HG02642 (cell line): ENCODE data around the gene PRADC1.

Experiments
- ATAC-seq: cut with Tn5 transposase; IDR thresholded peaks from one replicate; pipeline ENCODE4 v1.9.1; 2021; ENCODE audit warnings: mild to moderate bottlenecking; ENCODE audit not compliant: unreplicated experiment, poor library complexity

Gene PRADC1

GRCh38 chr2:73259276-73259675 is 26.2 kb upstream of the PRADC1 start:
- no peak for ATAC-seq

GRCh38 chr2:73258913-73259215 is 25.8 kb upstream of the PRADC1 start:
- ATAC-seq, result no peak

- ATAC-seq, result no peak
Observed at GRCh38 chr2:73258186-73258912, 25.3 kb upstream of the PRADC1 start.

- no peak for ATAC-seq
Observed at GRCh38 chr2:73257425-73258125, 24.5 kb upstream of the PRADC1 start.

GRCh38 chr2:73257021-73257420 is 24.0 kb upstream of the PRADC1 start:
- ATAC-seq, result no peak

DNA sequence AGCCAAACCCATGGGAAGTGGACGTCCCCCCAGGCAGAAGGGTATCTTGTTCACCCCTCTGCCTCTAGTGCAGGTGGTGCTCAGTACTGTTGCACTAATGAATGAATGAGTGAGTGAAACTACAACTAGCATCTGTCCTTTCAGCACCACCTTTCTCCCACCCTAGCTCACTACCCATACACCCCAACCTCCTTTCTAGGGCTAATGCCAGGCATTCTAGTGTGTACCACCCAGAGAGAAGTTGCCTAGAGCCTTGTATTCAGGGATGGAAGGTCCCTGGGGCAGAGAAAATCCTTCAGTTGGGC is 23.5 kb upstream of the PRADC1 start:
- no peak for ATAC-seq

DNA sequence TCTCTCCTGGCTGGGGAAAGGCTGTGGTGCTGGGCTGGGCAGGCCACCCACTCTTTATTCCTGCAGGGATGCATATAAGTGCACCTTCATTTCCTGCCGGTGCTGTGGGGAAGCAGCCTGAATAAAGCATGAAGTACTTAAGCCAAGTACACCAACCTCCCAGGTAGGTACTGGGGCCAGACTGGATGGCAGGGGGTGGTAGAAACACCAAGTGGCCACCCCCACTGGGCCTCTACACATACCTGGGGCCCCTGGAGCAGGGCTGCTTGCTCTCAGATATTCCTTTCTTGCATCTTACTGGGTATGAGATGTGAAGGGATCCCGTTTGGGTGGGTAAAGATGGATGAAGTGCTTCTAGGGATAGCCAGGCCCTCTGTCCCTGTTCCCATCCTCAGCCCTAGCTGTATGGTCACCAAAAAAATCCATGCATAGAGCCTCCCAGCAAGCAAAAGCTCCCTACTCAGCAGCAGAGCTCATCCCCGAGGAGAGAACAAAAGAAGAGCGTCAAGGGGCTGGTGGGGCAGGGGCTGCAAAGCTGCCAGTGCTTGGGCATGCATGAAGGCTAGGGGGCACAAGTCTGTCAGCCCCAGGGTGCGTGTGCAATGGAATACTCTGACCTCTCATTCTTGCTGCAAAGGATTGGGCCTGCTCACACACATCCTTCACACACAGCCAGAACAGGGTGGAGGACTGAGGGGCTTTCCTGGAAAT is 23.0 kb upstream of the PRADC1 start:
- ATAC-seq, result no peak

- no peak for ATAC-seq
Observed at GRCh38 chr2:73255007-73255644, 22.1 kb upstream of the PRADC1 start.

DNA sequence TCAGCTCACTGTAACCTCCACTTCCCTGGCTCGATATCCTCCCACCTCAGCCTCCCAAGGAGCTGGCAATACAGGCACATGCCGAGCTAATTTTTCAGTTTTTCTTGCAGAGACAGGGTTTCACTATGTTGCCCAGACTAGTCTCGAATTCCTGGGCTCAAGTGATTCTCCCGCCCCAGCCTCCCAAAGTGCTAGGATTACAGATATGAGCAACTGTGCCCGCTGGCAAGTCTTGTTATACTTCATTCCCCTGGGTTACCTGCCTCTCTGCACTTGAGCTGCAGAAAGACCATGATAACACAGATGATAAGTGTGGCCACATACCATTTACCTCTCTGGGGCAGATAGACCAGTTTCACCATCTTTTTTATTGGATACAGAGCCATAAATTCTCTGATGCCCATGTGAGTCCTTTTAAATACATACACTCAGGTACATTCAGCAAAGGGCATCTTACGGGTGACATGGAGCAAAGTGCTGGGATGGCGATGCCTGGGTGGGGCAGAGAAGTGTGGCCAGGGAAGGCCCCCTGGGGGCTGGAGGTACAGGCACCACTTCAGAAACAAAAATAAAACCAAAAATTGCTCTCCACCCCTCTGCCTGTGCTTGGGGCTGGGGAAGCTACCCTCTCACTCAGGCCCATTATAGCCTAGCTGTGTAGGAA is 21.4 kb upstream of the PRADC1 start:
- no peak for ATAC-seq

DNA sequence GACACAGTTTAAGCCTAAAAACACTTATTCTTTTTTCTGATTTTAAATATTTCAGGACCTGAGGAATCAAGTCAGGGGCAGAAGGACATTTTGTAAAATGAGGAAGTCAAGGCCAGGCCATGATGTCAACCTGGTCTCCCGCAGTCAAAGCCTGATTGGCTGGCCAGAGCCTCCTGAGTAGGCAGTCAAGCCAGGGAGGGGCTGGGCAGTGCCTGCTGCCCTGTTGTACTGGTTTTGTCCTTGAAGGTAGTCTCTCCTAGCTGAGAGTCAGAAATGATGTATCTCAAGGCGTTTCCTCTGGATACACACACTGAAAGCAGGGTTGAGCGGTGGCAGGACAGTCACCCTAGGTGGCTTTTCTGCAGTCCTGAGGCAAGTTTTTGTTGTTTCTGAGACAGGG is 20.9 kb upstream of the PRADC1 start:
- ATAC-seq, result no peak

DNA sequence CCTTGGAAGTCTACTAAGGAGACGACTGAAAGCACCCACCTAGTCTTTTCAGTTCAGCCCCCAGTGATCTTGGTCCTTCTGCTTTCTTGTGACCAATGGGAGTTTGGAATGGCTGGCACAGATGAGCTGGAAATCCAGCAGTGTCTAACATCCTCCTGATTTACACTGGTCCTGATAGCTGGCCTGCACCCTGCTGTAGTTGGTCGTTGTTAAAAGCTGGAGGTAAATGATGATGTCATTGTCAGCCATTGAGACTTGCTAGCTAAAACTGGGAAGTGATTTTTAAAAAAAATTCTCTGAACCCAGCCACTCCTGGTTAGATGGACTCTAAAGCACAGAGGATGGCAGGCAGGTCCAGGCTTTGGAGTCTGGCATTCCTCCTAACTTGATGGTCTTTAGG is 20.4 kb upstream of the PRADC1 start:
- ATAC-seq, result no peak

- no peak for ATAC-seq
Observed at GRCh38 chr2:73252238-73253027, 19.4 kb upstream of the PRADC1 start.

GRCh38 chr2:73250872-73251846 is 18.1 kb upstream of the PRADC1 start:
- no peak for ATAC-seq

- no peak for ATAC-seq
Observed at GRCh38 chr2:73249636-73250035, 16.6 kb upstream of the PRADC1 start.

- ATAC-seq, result no peak
Observed at GRCh38 chr2:73246850-73247249, 13.8 kb upstream of the PRADC1 start.

- ATAC-seq, result no peak
Observed at GRCh38 chr2:73244580-73244979, 11.5 kb upstream of the PRADC1 start.

DNA sequence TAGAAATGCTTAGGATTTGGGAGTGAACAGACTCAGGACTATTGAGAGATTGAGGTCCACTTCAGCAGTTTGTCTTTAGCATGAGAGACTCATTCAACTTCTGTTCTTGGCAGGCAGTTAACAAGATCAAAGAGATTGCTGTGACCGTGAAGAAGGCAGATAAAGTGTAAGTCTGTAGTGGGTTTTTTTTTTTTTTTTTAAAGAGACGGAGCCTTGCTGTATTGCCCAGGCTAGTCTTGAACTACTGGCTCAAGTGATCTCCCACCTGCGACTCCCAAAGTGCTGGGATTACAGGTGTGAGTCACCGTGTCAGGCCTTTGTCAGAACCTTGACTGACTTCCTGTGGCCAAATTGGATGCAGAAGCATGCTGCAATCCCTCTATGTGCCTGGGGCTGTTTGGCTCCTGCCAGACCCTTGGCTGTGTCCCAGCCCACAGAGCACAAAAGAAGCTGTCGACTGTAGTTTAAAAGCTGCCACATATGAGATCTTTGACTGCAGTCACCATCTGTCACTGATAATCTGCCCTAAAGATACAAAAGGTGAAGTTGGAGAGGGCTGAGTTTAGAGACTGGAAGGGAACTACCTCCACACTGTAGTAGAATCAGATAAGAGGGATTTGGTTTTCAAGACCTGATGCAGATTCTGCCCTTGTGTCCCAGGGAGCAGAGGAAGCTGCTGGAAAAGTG is 11.0 kb upstream of the PRADC1 start:
- ATAC-seq, result no peak

- ATAC-seq, result no peak
Observed at GRCh38 chr2:73239776-73240175, 6.7 kb upstream of the PRADC1 start.
